Muscle of leg (tissue), 16 donors: ENCODE measurements around the gene ZC3H12D. TPM values are rescaled to one million over a fixed set of nuclear protein-coding genes. Genes with fewer than 3 reads are reported as not detected.
A peak's percentile ranks its signal among the peaks of the same experiment; 100 is the strongest.

Experiments
- DNase-seq: peaks from one replicate; pipeline ENCODE4 v3.0.0; 2013
- H3K27ac ChIP-seq: one replicate; pipeline ENCODE4 v1.5.1; 2013; ENCODE audit warnings: mild to moderate bottlenecking, low read length, control low read depth
- H3K27me3 ChIP-seq: one replicate; pipeline ENCODE4 v1.6.1; 2013; ENCODE audit warnings: low read length; ENCODE audit not compliant: control insufficient read depth, insufficient read depth
- H3K36me3 ChIP-seq: one replicate; pipeline ENCODE4 v1.6.1; 2013; ENCODE audit warnings: low read length; ENCODE audit not compliant: control insufficient read depth, insufficient read depth
- H3K4me1 ChIP-seq: one replicate; pipeline ENCODE4 v1.6.1; 2013; ENCODE audit warnings: low read length; ENCODE audit not compliant: control insufficient read depth, insufficient read depth
- H3K4me3 ChIP-seq: one replicate; pipeline ENCODE4 v1.5.1; 2013; ENCODE audit warnings: low read length, control low read depth
- H3K9me3 ChIP-seq: replicated peaks from 2 replicates; pipeline ENCODE4 v1.6.1; 2013; ENCODE audit warnings: low read depth, low read length; ENCODE audit not compliant: control insufficient read depth
- WGBS: methylation state at CpG from one replicate; pipeline ENCODE4 v1.1.5; 2013; ENCODE audit warnings: missing lambda C conversion rate; ENCODE audit not compliant: insufficient coverage; 5-methylcytosine and 5-hydroxymethylcytosine counted together
- long read RNA-seq, 11 donors: transcript quantifications; one replicate each; lab custom pipeline, GENCODE V29; 2026
- polyA plus RNA-seq, 8 donors: library from polyadenylated mRNA; unstranded; fragments of 120-200 nt; gene quantifications; one replicate each; pipeline versions ENCODE4 v1.2.1 to v1.2.3, GENCODE V29; 2013; ENCODE audit warnings: inconsistent platforms in 1 of 8, low replicate concordance in 1 of 8; ENCODE audit not compliant: insufficient read length in 8 of 8, insufficient read depth in 1 of 8
- total RNA-seq: library from RNA; stranded (reverse); fragments of 120-200 nt; gene quantifications from one replicate; pipeline ENCODE4 v1.2.4, GENCODE V29; 2013

Gene ZC3H12D
- total RNA-seq, result 0.27 TPM
- polyA plus RNA-seq, result under 1 TPM; 0.11 to 0.75 (median 0.24) TPM
- long read RNA-seq, donor 1, result 0 reads
- long read RNA-seq, donor 2, result 0 reads
- long read RNA-seq, donor 3, result 0 reads
- long read RNA-seq, donor 4, result 0 reads
- long read RNA-seq, donor 5, result 0 reads
- long read RNA-seq, donor 6, result 0 reads
- long read RNA-seq, donor 7, result 0 reads
- long read RNA-seq, donor 8, result 0 reads
- long read RNA-seq, donor 9, result 0 reads
- long read RNA-seq, donor 10, result 0 reads
- long read RNA-seq, donor 11, result 0 reads

- H3K4me1 ChIP-seq, result peaks cover 27% of the 10 kb centered on the region
- no peaks in the 10 kb centered on the region for H3K9me3 ChIP-seq
- H3K4me3 ChIP-seq, result no peak within 1 kb of the TSS
- peak within 1 kb of the TSS; percentile 4 for H3K27ac ChIP-seq
- DNase-seq, result peak; percentile 50
- H3K36me3 ChIP-seq, result no peaks in the 10 kb centered on the region
- H3K27me3 ChIP-seq, result peaks cover 10% of the 10 kb centered on the region
- 37% methylated on average over 12 of the region's 22 CpGs for WGBS
Measured at GRCh38 chr6:149484733-149485700, at the start of gene ZC3H12D. Gene ZC3H12D (minus strand): TSS chr6:149485014. CDS start chr6:149474543, 10,471 bp downstream.

- H3K27me3 ChIP-seq, result no peaks in the 10 kb centered on the region
- H3K4me1 ChIP-seq, result no peaks in the 10 kb centered on the region
- H3K9me3 ChIP-seq, result no peaks in the 10 kb centered on the region
- WGBS, result 100% methylated on average over 4 of the region's 5 CpGs
- H3K27ac ChIP-seq, result no peak overlapping the region
- no peak for DNase-seq
- no peak overlapping the region for H3K4me3 ChIP-seq
- peaks cover 40% of the 10 kb centered on the region for H3K36me3 ChIP-seq
Measured at GRCh38 chr6:149529650-149530049, 44.8 kb upstream of the ZC3H12D start.

- no peaks in the 10 kb centered on the region for H3K4me1 ChIP-seq
- H3K27ac ChIP-seq, result no peak overlapping the region
- H3K9me3 ChIP-seq, result no peaks in the 10 kb centered on the region
- H3K36me3 ChIP-seq, result peaks cover 18% of the 10 kb centered on the region
- no CpG with 5 or more reads among the region's 1 CpG for WGBS
- no peak for DNase-seq
- no peaks in the 10 kb centered on the region for H3K27me3 ChIP-seq
- H3K4me3 ChIP-seq, result no peak overlapping the region
Measured at GRCh38 chr6:149515494-149515893, 30.7 kb upstream of the ZC3H12D start.

GRCh38 chr6:149513915-149514314 lies 29.1 kb upstream of the ZC3H12D start:
- peak; percentile 51 for DNase-seq
- Histone ChIP-seq H3K36me3 (peaks cover 13% of the 10 kb centered on the region), H3K9me3 (no peaks in the 10 kb centered on the region), H3K27ac (no peak overlapping the region), H3K4me1 (no peaks in the 10 kb centered on the region), H3K4me3 (no peak overlapping the region), H3K27me3 (no peaks in the 10 kb centered on the region)
- 65% methylated on average over 4 of the region's 5 CpGs for WGBS

GRCh38 chr6:149510793-149511512 lies 26.1 kb upstream of the ZC3H12D start:
- Histone ChIP-seq H3K27ac (no peak overlapping the region), H3K9me3 (no peaks in the 10 kb centered on the region), H3K27me3 (no peaks in the 10 kb centered on the region), H3K4me3 (no peak overlapping the region), H3K4me1 (no peaks in the 10 kb centered on the region), H3K36me3 (peaks cover 11% of the 10 kb centered on the region)
- WGBS, result no CpG with 5 or more reads among the region's 4 CpGs
- DNase-seq, result no peak

- no peak overlapping the region for H3K4me3 ChIP-seq
- H3K9me3 ChIP-seq, result no peaks in the 10 kb centered on the region
- no peaks in the 10 kb centered on the region for H3K27me3 ChIP-seq
- peaks cover 10% of the 10 kb centered on the region for H3K36me3 ChIP-seq
- H3K4me1 ChIP-seq, result no peaks in the 10 kb centered on the region
- no CpG with 5 or more reads among the region's 3 CpGs for WGBS
- DNase-seq, result no peak
- no peak overlapping the region for H3K27ac ChIP-seq
Measured at GRCh38 chr6:149508485-149508884, 23.7 kb upstream of the ZC3H12D start.

GRCh38 chr6:149503872-149504271 lies 19.1 kb upstream of the ZC3H12D start:
- Histone ChIP-seq H3K9me3 (no peaks in the 10 kb centered on the region), H3K4me3 (no peak overlapping the region), H3K4me1 (no peaks in the 10 kb centered on the region), H3K36me3 (peaks cover 5% of the 10 kb centered on the region), H3K27me3 (no peaks in the 10 kb centered on the region), H3K27ac (no peak overlapping the region)
- WGBS, result no CpG with 5 or more reads among the region's 2 CpGs
- DNase-seq, result no peak

GRCh38 chr6:149503276-149503675 lies 18.5 kb upstream of the ZC3H12D start:
- H3K4me3 ChIP-seq, result no peak overlapping the region
- H3K36me3 ChIP-seq, result peaks cover 5% of the 10 kb centered on the region
- no peaks in the 10 kb centered on the region for H3K4me1 ChIP-seq
- H3K27ac ChIP-seq, result no peak overlapping the region
- DNase-seq, result no peak
- WGBS, result 100% methylated on average over 1 of the region's 2 CpGs
- no peaks in the 10 kb centered on the region for H3K27me3 ChIP-seq
- no peaks in the 10 kb centered on the region for H3K9me3 ChIP-seq

GRCh38 chr6:149501768-149502167 lies 17.0 kb upstream of the ZC3H12D start:
- no CpG with 5 or more reads among the region's 3 CpGs for WGBS
- Histone ChIP-seq H3K9me3 (no peaks in the 10 kb centered on the region), H3K4me3 (no peak overlapping the region), H3K36me3 (peaks cover 5% of the 10 kb centered on the region), H3K27ac (no peak overlapping the region), H3K4me1 (no peaks in the 10 kb centered on the region), H3K27me3 (no peaks in the 10 kb centered on the region)
- no peak for DNase-seq

- no CpG with 5 or more reads among the region's 1 CpG for WGBS
- Histone ChIP-seq H3K4me3 (no peak overlapping the region), H3K36me3 (peaks cover 3% of the 10 kb centered on the region), H3K9me3 (no peaks in the 10 kb centered on the region), H3K27ac (no peak overlapping the region), H3K4me1 (no peaks in the 10 kb centered on the region), H3K27me3 (no peaks in the 10 kb centered on the region)
- DNase-seq, result no peak
Measured at GRCh38 chr6:149501201-149501600, 16.4 kb upstream of the ZC3H12D start.
